ENCODE measurements around the gene C15orf62. TPM values are rescaled to one million over a fixed set of nuclear protein-coding genes. Genes with fewer than 3 reads are reported as not detected.
A peak's percentile ranks its signal among the peaks of the same experiment; 100 is the strongest.

The C15orf62 gene
- total RNA-seq, 6 donors from 2014 or later, result 0.81 to 4.2 (median 1.4) TPM

DNA sequence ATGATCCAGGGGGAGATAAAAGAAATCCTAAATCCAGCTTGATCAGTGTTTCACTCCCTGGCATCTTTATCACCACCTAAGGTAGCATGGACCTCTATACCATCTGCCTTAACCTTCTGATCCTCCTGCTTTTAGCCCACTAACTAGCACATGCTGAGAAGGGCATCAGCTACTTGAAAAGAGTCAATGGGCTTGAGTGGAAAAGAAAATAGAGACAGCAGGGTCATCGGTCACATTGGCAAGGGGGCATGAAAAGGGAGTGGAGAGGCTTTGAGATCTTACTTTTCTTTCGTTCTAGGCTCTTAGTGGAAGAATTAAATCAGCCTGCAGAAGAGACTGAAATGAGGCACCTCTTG is 36.9 kb downstream of the C15orf62 start:
- no peaks in the 10 kb centered on the region for H3K9me3 ChIP-seq
- peaks cover 0 to 25% (median 8%) of the 10 kb centered on the region in 4 donors for H3K36me3 ChIP-seq
- peaks cover 6 to 37% (median 20%) of the 10 kb centered on the region in 4 donors for H3K4me1 ChIP-seq
- DNase-seq, result no peak
- H3K27me3 ChIP-seq, result no peaks in the 10 kb centered on the region
- no peak for ATAC-seq (ENCODE audit: low FRiP score in 2 of 2)
- 0% methylated on average over 2 of the region's 2 CpGs for whole genome bisulfite sequencing, 2 donors
- TF ChIP-seq EP300 (IDR thresholded peaks at IDR 0.05) (no peak), POLR2AphosphoS5 (IDR thresholded peaks at IDR 0.05) (no peak), POLR2A (IDR thresholded peaks at IDR 0.05) (no peak)
- TF ChIP-seq, protein P1, sequence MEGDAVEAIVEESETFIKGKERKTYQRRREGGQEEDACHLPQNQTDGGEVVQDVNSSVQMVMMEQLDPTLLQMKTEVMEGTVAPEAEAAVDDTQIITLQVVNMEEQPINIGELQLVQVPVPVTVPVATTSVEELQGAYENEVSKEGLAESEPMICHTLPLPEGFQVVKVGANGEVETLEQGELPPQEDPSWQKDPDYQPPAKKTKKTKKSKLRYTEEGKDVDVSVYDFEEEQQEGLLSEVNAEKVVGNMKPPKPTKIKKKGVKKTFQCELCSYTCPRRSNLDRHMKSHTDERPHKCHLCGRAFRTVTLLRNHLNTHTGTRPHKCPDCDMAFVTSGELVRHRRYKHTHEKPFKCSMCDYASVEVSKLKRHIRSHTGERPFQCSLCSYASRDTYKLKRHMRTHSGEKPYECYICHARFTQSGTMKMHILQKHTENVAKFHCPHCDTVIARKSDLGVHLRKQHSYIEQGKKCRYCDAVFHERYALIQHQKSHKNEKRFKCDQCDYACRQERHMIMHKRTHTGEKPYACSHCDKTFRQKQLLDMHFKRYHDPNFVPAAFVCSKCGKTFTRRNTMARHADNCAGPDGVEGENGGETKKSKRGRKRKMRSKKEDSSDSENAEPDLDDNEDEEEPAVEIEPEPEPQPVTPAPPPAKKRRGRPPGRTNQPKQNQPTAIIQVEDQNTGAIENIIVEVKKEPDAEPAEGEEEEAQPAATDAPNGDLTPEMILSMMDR (IDR thresholded peaks at IDR 0.05), result no peak
- peak overlapping the region; percentile 89 to 92 (median 92) for H3K27ac ChIP-seq
- peak overlapping the region; percentile 68 to 96 (median 76) for H3K4me3 ChIP-seq

DNA sequence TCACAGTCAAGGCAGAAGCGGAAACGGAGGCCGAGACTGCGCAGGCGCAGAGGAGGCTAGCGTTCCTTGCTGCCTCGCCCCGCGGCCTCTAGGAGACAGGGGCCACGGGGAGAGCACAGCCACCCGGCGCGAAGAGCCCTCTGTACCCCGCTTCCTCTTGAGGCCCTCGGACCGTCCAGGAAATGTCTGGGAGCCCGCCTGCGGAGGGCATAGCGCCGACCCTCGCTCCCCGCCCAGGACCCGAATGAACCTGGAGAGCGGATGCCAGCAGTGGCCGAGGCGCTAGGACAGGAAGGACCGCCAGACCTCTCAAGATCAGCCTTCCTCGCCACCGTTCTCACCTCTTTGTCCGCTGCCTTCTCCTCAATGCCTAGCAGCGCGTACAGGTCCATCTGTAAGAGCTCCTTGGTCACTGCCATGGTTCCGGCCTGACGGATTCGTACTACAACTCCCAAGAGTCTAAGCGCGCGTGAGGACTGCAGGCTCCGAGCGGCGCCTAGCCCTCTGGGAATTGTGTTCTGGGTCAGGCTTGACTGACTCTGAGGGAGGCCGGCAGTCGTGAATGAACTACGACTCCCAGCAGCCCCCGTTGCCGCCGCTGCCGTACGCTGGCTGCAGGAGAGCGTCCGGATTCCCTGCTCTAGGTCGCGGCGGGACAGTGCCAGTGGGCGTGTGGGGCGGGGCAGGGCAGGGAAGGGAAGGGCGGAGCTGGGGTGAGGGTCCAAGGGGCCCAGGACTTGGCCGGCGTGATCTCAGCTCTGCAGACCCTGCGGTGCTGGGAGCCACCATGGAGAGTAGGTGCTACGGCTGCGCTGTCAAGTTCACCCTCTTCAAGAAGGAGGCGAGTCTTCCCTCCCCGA is 37.5 kb downstream of the C15orf62 start, which contains the start of the genes DNAJC17 and ZFYVE19:
Gene DNAJC17 (minus strand): TSS at position 446 of the 860 bp plus-strand sequence. CDS start 27 bp downstream, at position 419.
Gene ZFYVE19 (plus strand): TSS at position 62 of the 860 bp plus-strand sequence. CDS start 501 bp downstream, at position 563.
- peaks cover 0 to 29% (median 8%) of the 10 kb centered on the region in 4 donors for H3K36me3 ChIP-seq
- peak within 1 kb of the TSS; percentile 89 to 92 (median 92) for H3K27ac ChIP-seq
- H3K4me3 ChIP-seq, result peak within 1 kb of the TSS; percentile 68 to 96 (median 88)
- peak; percentile 99 to 100 for ATAC-seq (ENCODE audit: low FRiP score in 2 of 2)
- no peaks in the 10 kb centered on the region for H3K9me3 ChIP-seq
- H3K27me3 ChIP-seq, result no peaks in the 10 kb centered on the region
- peak; percentile 96 to 99 for DNase-seq
- WGBS, 2 donors, result 0 to 1% methylated on average over 38 to 59 of the region's 64 CpGs
- H3K4me1 ChIP-seq, result peaks cover 6 to 37% (median 20%) of the 10 kb centered on the region in 4 donors
- TF ChIP-seq POLR2AphosphoS5 (IDR thresholded peaks at IDR 0.05), result peak; percentile 46 to 71
- no peak for TF ChIP-seq EP300 (IDR thresholded peaks at IDR 0.05)
- TF ChIP-seq, protein P1 (IDR thresholded peaks at IDR 0.05), result peak in 4 of 6 experiments; percentile 25 to 38 (median 36)
- peak in 2 of 4 donors; percentile 36 to 59 for TF ChIP-seq POLR2A (IDR thresholded peaks at IDR 0.05)

DNA sequence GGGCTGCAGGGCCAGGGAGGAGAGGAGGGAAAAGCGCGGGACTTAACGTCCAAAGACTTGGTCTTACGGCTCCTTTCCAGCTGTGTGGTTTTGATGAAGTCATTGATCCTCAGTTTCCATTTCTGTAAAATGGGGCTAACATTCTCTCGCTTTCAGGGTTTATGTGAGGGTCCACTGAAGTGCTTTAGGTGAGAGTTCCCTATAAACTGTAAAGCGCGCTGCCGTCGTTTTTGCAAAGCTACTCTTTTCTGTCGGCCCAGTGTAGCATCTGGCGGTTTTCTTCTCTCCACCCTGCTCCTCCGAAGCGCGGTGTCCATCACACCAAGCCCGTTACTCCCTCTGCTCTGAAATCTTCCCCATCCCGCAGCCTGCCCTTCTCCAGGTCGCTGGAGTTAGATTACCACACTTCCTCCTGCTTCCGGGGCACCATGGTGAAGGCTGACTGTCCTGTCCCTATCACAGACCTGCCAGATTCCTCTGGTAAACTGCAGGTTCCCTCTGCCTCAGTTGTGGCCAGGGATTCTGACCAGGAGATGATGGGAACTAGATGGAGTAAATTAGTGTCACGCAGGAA is 38.2 kb downstream of the C15orf62 start:
- no peak for TF ChIP-seq POLR2A (IDR thresholded peaks at IDR 0.05)
- TF ChIP-seq EP300 (IDR thresholded peaks at IDR 0.05), result no peak
- TF ChIP-seq, protein P1 (IDR thresholded peaks at IDR 0.05), result no peak
- TF ChIP-seq POLR2AphosphoS5 (IDR thresholded peaks at IDR 0.05), result no peak
- WGBS, 2 donors, result 13 to 62% methylated on average over 19 of the region's 19 CpGs
- peaks cover 6 to 37% (median 20%) of the 10 kb centered on the region in 4 donors for H3K4me1 ChIP-seq

DNA sequence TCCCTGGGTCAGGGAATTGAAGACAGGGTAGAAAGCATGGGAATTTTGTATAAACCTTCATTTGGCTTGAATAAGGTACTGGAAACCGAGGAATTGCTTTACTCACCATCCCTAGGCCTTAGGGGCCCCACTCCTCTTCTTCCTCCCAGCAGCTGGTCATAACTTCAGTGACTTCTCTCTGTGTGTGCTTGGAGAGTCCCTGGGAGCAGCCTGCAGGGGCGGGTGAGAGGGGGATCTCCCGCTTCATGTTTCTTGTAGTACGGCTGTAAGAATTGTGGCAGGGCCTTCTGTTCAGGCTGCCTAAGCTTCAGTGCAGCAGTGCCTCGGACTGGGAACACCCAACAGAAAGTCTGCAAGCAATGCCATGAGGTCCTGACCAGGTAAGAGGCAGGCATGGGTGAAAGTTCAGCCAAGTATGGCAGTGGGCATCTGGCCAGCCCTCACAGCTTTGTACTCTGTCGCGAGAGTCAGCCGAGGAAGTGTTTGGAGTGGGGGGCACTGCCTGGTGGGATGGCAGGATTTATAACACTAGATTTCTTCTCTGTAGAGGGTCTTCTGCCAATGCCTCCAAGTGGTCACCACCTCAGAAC is 39.2 kb downstream of the C15orf62 start:
- H3K4me3 ChIP-seq, result no peak overlapping the region
- H3K4me1 ChIP-seq, result peaks cover 6 to 37% (median 20%) of the 10 kb centered on the region in 4 donors
- peaks cover 0 to 40% (median 17%) of the 10 kb centered on the region in 4 donors for H3K36me3 ChIP-seq
- TF ChIP-seq EP300 (IDR thresholded peaks at IDR 0.05) (no peak), POLR2A (IDR thresholded peaks at IDR 0.05) (no peak), POLR2AphosphoS5 (IDR thresholded peaks at IDR 0.05) (no peak)
- TF ChIP-seq, protein P1 (IDR thresholded peaks at IDR 0.05), result no peak
- ATAC-seq (ENCODE audit: low FRiP score in 2 of 2), result no peak
- H3K9me3 ChIP-seq, result no peaks in the 10 kb centered on the region
- 60 to 84% methylated on average over 7 to 8 of the region's 8 CpGs for WGBS, 2 donors
- no peaks in the 10 kb centered on the region for H3K27me3 ChIP-seq
- H3K27ac ChIP-seq, result no peak overlapping the region
- DNase-seq, result no peak

More for the DNA sequence above, 38.2 kb downstream of the C15orf62 start:
- DNase-seq, result no peak
- no peaks in the 10 kb centered on the region for H3K27me3 ChIP-seq
- peak overlapping the region; percentile 68 to 96 (median 88) for H3K4me3 ChIP-seq
- ATAC-seq (ENCODE audit: low FRiP score in 2 of 2), result no peak
- peak overlapping the region in 3 of 4 donors; percentile 92 for H3K27ac ChIP-seq
- H3K36me3 ChIP-seq, result peaks cover 0 to 30% (median 12%) of the 10 kb centered on the region in 4 donors
- H3K9me3 ChIP-seq, result no peaks in the 10 kb centered on the region

All from upper lobe of left lung (tissue), 6 donors.